ENCODE measurements around the gene CNOT6.

DNA sequence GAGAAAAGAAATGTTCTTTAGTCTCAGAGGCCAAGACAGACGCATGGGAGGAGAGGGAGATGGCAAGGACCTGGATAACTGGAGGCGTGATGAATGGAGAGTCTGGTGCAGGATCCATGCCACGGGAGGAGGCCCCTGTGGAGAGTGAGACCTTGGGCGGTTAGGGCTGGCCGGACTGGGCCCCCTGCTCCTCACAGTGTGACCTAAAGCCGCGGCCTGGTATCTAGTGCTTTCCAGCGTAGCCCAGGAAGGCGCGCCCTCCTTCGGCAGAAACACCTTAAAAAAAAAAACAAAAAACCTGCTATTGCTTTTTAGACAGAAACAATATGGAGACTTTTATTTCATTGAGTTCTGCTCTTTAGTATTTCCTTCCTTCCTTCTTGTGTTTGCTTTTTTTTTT lies 64.1 kb downstream of the CNOT6 start:
- TF ChIP-seq, protein P1, sequence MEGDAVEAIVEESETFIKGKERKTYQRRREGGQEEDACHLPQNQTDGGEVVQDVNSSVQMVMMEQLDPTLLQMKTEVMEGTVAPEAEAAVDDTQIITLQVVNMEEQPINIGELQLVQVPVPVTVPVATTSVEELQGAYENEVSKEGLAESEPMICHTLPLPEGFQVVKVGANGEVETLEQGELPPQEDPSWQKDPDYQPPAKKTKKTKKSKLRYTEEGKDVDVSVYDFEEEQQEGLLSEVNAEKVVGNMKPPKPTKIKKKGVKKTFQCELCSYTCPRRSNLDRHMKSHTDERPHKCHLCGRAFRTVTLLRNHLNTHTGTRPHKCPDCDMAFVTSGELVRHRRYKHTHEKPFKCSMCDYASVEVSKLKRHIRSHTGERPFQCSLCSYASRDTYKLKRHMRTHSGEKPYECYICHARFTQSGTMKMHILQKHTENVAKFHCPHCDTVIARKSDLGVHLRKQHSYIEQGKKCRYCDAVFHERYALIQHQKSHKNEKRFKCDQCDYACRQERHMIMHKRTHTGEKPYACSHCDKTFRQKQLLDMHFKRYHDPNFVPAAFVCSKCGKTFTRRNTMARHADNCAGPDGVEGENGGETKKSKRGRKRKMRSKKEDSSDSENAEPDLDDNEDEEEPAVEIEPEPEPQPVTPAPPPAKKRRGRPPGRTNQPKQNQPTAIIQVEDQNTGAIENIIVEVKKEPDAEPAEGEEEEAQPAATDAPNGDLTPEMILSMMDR (conservative IDR thresholded peaks at IDR 0.05): no peak
- no peak for TF ChIP-seq EZH2 (IDR thresholded peaks at IDR 0.05; ENCODE audit: low read depth)
